Activated CD8-positive, alpha-beta memory T cell treated with anti-CD3 and anti-CD28 coated beads for 4 hours (primary cell): ENCODE measurements around the gene GTF2A1.
"Not testable (repeated sequence)": the region's sequence is repeated elsewhere in the genome, so short reads cannot be mapped to it uniquely, and the experiment has no call there.

ENCODE experiments used
- DNase-seq, 2 donors: peaks; one replicate each; pipeline ENCODE4 v3.0.0-alpha.2; 2020; ENCODE audit warnings: low read depth in 2 of 2

The GTF2A1 gene

GRCh38 chr14:81233615-81234014 lies 12.9 kb upstream of the GTF2A1 start:
- DNase-seq = no peak

DNA sequence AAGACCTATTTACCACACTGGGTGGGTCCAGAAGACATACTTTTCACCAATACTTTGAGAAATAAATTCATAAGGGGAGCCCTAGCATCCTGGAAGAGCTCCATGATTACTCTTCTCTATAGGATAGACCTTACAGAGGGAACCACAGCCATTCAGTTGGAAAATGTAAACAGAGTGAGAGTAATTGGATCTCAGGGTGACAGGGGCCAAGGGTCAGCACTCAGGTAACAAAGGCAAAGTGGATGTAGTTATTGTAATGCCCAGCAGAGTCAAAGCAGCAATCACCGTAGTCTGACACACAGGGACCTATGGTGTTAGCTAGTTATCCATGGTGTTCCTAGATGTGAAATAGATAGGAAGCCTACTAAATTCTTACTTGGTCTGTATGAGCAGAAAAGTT lies 10.8 kb upstream of the GTF2A1 start:
- DNase-seq = no peak

DNA sequence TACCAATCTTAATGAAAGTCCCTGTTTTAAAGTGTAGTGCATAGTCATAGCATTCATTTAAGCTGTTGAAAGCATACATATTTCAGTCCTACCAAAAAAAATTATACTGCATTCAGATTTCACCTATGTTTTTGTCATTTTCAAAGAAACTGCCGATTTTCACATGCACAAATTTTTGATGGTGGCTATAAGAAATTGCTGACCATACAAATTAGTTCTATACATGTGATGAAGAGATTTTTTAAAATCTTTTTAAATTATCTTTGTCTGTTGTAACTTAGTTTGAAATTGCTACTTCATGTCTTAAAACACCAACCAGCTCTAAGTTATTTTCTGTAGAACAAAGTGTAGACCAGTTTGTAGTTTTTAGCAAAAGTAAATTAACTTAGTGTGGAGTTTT lies 3.5 kb upstream of the GTF2A1 start:
- DNase-seq = no peak

DNA sequence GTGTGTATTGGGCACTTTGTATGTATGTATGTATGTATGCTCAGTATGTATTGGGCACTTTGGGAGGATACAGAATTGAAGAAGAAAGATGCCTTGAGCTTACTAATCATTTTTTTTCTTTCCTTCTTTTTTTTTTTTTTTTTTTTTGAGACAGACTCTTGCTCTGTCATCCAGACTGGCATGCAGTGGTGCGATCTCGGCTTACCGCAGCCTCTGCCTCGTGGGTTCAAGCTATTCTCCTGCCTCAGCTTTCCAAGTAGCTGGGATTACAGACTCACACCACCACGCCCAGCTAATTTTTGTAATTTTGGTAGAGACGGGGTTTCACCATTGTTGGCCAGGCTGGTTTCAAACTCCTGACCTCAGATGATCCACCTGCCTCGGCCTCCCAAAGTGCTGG lies 3.0 kb upstream of the GTF2A1 start:
- DNase-seq = not testable (repeated sequence)

GRCh38 chr14:81222691-81223090 lies 1.9 kb upstream of the GTF2A1 start:
- DNase-seq = no peak

DNA sequence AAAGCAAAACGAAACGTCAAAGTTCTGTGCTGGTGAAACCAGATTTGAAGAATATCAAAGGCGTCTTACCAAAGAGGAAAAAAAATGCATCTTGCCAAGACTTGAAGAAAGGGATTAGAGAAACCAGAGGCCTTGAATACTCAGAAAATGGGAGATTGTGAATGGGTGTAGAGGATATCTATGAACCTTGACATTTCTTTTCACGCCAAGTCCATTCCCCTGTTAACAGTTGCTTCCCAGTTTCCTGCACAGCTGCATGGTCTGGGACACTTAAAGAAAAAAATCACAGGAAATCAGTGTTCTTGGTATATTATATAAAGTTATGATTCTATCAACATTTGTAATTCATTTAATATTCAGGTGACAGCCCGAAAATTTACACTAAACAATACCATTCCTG lies 1.4 kb upstream of the GTF2A1 start:
- DNase-seq = no peak

GRCh38 chr14:81221579-81222102 lies 882 bp upstream of the GTF2A1 start:
- no peak for DNase-seq

DNA sequence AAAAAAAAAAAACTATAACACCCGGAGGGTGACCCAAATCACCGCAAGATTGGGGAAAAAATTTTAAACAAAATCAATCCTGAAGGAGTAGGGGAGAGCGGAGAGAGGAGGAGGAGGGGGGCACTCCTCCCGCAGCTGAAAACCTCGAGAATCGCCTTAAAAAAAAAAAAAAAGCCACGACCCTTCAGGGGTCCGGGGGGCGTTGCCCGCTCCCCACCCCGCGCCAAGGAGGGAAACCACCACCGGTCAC lies 254 bp downstream of the GTF2A1 start:
- DNase-seq = no peak

DNA sequence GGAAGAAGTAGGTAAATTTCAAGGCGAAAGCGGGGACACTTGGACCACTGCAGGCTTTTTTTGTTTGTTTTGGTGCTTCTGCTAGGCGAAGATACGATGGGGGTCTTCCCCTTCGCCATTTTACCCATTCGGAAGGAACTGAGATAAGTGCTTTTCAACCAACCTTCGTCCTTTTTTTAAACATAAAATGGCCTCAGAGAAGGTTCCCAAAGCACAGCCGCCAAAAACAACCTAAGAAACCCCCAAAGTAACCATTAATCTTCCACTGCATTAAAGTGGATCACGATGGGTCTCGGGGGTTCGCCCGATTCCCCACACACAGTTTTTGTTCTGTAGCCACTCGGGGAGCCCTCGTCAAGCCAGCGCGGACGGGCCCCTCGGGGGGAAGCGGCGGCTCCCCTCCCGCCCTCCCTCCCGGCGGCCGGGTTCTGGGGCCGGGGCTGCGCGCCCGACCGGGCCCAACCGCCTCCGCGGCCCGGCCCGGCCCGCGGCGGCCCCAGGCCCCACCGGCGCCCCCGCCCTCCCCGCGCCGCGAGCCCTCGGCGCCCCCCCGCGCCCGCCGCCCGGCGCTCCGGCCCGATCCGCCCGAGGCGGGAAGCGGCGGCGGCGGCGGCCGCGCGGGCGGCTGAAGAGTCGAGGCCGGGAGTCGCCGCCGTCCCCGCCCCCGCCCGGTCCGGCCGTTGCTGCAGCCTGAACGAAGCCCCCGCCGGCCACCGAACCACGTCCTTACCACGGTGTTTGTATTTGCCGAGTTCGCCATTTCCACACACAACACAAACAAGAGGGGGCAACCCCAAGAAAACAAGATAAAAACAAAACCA lies 790 bp downstream of the GTF2A1 start:
- DNase-seq = peak in 1 of 2 donors; percentile 18

DNA sequence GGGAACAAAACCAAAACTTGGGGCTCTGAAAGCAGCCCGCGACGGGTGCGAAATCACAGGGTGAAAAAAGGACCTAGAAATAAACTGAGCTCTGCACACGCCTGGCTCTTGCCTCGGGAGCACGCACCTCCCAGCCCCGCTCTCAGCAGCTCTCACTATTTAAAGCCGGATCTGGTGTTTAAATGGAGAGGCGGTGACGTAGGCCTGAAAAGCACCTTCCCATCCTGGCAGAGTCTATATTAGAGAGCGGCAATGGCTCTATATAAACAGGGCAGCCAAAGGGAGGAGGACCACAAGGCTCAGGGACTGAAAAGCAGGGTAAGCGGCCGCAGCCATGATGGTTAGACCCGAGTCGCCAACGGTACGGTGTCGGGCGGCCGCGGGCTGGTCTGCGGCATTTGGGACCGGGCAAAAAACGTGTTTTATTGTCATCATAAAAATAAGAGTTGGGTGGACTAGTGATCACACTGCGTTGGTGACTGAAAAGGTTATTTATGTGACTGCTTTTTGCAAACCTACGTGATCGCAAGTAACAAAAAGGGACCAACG lies 1.5 kb downstream of the GTF2A1 start:
- peak; percentile 62 to 73 for DNase-seq

DNA sequence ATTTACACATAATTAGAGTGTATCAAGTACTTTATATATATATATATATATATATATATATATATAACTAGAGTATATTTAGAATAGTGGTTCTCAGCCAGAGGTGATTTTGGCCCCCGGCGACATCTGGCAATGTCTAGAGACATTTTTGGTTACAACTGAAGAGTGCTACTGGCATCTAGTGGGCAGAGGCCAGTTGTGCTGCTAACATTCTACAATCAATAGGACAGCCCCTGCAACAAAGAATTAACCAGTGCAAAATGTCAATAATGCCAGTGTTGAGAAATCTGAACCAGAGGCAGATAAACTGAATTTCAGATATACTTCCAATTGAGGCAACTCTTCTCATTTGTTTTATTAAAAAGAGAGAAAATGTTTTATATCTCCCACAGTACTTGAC lies 8.9 kb downstream of the GTF2A1 start:
- DNase-seq = no peak

DNA sequence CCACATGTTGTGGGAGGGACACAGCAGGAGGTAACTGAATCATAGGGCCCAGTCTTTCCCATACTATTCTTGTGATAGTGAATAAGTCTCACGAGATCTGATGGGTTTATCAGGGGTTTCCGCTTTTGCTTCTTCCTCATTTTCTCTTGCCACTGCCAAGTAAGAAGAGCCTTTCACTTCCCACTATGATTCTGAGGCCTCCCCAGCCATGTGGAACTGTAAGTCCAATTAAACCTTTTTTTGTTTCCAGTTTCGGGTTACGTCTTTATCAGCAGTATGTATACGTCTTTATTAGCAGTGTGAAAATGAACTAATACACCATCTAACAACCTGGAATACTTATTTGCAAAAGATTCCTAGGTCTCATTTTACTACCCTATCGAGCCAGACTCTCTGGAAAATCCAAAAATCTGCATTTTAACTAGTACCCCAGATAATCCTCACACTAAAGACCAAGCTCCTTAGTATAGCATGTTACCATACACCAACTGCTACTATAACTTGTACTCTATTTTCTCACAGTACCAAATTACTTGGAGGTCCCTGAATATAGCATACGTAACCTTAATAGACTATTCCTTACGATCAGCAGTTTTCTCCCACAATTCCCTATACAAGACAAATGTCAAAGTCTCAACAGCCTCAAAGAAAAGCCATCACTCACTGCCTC lies 11.5 kb downstream of the GTF2A1 start:
- DNase-seq = no peak

- DNase-seq = no peak
Measured at GRCh38 chr14:81208489-81208888, 12.3 kb downstream of the GTF2A1 start.

DNA sequence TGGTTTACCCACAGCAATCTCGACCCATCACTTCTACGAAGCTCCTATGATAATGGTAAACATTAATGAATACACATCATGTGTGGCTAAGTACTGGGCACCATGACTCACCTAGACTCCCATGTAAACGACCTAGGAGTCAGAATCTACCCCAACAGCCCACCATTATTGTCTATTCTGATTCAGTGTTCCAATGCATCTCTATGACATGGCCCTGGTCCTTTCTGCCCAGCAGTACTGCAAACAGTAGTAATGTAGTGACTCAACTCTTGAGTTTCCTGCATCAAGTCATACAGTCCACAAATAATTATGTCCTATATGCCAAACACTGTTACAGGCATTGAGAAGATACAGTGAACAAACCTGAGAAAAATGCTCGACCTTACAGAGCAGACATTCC lies 14.6 kb downstream of the GTF2A1 start:
- DNase-seq = no peak

GRCh38 chr14:81205639-81206038 lies 15.1 kb downstream of the GTF2A1 start:
- DNase-seq = no peak

- no peak for DNase-seq
Measured at GRCh38 chr14:81200054-81200453, 20.7 kb downstream of the GTF2A1 start.

DNA sequence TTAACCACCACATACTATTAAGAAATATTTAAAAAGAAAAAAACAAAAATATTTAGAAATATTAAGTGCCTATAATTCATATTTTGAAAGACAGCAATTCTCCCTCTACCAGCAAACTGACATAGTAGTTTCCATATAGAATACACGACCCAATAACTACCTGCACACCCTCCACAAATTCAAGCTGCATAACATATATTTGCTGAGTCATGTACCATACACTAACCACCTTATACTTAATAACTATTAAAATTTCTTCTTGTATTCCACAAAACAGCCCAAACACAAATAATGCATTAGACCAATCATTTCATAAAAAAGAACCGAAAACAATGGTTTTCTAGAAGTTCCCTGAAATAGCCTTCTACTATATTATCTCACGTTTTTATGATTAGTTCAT lies 21.7 kb downstream of the GTF2A1 start:
- DNase-seq = no peak

- no peak for DNase-seq
Measured at GRCh38 chr14:81198651-81199050, 22.1 kb downstream of the GTF2A1 start.

GRCh38 chr14:81193924-81194633 lies 26.7 kb downstream of the GTF2A1 start:
- DNase-seq = no peak

DNA sequence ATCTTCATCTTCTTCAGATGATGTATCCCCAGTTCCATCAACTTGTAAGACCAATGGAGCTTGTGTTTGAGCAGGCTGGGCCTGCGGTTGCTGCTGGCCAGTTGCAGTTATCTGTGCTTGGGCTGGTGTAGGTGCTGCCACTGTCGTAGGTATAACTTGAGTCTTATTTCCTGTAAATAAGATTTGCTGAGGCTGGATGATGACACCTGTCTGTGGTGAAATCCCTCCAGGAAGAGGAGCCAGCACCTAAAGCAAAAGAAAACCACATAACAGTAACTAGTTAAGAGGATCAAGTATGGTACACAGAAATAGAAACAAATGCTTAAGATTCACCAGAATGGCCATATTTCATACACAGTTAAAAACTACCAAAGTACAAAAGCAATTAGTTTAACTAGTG lies 28.2 kb downstream of the GTF2A1 start:
- DNase-seq = no peak

DNA sequence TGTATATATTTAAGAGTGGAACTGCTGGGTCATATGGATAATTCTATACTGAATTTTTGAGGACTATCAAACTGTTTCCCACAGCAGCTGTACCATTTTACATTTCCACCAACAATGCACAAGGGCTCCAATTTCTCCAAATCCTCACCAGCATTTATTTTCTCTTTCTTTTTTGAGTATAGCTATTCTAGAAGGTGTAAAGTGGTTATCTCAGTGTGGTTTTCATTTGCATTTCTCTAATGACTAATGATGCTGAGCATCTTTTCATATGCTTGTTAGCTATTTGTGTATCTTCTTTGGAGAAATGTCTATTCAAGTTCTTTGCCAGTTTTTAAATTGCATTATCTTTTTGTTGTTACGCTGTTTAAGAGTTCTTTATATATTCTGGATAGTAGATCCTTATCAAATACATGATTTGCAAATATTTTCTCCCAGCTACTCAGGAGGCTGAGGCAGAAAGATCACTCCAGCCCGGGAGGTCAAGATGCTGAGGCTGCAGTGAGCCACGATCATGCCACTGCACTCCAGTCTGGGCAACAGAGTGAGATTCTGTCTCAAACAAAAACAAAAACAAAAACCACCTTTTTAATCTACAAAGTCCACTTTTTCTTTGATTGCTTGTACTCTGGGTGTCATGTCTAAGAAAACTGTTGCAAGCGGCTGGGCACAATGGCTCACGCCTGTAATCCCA lies 32.8 kb downstream of the GTF2A1 start:
- DNase-seq = no peak

DNA sequence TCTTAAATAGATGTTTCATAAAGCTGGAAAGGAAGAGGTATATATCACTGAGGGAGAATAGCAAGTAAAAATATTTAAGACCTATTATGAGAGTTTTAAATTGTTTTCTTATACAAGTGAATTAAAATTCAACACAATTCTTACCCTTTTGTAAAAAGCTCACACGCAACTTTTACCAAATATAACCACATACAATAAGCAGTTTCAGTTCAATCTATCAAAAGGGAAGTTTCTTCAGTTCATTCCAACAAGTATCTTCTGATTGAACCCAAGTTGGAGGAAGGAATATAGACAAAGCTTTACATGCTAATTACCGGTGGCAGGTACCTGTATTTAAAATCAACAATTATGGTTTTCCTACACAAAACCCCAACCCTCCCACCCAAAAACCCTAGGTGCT lies 41.1 kb downstream of the GTF2A1 start:
- DNase-seq = no peak
